CD4-positive, alpha-beta T cell treated with Interferon alpha-2 for 1 hour (primary cell): ENCODE data around the gene GLB1L3.

Experiments
- DNase-seq, 2 donors: peaks; one replicate each; pipeline ENCODE4 v3.0.0-alpha.2; 2020 to 2022

The GLB1L3 gene

GRCh38 chr11:134365011-134365925, 89.1 kb downstream of the GLB1L3 start:
- no peak for DNase-seq

- no peak for DNase-seq
Observed at GRCh38 chr11:134366254-134366653, 90.1 kb downstream of the GLB1L3 start.

GRCh38 chr11:134367781-134368180, 91.6 kb downstream of the GLB1L3 start:
- DNase-seq: no peak
